Esophagus squamous epithelium (tissue), 4 donors: ENCODE results near the gene DEAF1.

Experiments
- CTCF ChIP-seq, 6 experiments: fragments of 450-650 bp in 4 of 6; fragments of 200-600 bp in 2 of 6; sonication (generic) in 2 of 6; IDR thresholded peaks; one replicate each; pipeline ENCODE4 v1.5.1; 2016 to 2019; ENCODE audit warnings: antibody characterized with exemption in 6 of 6, mild to moderate bottlenecking in 4 of 6, moderate library complexity in 4 of 6
- POLR2A ChIP-seq, 4 donors: fragments of 450-650 bp; IDR thresholded peaks; one replicate each; pipeline ENCODE4 v1.6.1; 2017; ENCODE audit warnings: antibody characterized with exemption in 4 of 4, mild to moderate bottlenecking in 4 of 4, moderate library complexity in 3 of 4

- TF ChIP-seq CTCF (IDR thresholded peaks at IDR 0.05) = no peak
- no peak for TF ChIP-seq POLR2A (IDR thresholded peaks at IDR 0.05)
Measured at GRCh38 chr11:708511-708910, 13.5 kb upstream of the DEAF1 start.
